Uterus (tissue), 2 donors: ENCODE data around the gene RASA3.

Experiments
- POLR2A ChIP-seq, 2 donors: fragments of 450-650 bp; IDR thresholded peaks; one replicate each; pipeline ENCODE4 v1.6.1; 2016; ENCODE audit warnings: antibody characterized with exemption in 2 of 2, mild to moderate bottlenecking in 1 of 2, moderate library complexity in 1 of 2
- TF ChIP-seq, protein P1 (sequence below), 4 experiments: fragments of 200-600 bp in 2 of 4; fragments of 450-650 bp in 2 of 4; sonication (generic) in 2 of 4; IDR thresholded peaks; one replicate each; pipeline ENCODE4 v1.5.1; 2016 to 2019; ENCODE audit warnings: antibody characterized with exemption in 4 of 4, mild to moderate bottlenecking in 2 of 4, moderate library complexity in 1 of 4

DNA sequence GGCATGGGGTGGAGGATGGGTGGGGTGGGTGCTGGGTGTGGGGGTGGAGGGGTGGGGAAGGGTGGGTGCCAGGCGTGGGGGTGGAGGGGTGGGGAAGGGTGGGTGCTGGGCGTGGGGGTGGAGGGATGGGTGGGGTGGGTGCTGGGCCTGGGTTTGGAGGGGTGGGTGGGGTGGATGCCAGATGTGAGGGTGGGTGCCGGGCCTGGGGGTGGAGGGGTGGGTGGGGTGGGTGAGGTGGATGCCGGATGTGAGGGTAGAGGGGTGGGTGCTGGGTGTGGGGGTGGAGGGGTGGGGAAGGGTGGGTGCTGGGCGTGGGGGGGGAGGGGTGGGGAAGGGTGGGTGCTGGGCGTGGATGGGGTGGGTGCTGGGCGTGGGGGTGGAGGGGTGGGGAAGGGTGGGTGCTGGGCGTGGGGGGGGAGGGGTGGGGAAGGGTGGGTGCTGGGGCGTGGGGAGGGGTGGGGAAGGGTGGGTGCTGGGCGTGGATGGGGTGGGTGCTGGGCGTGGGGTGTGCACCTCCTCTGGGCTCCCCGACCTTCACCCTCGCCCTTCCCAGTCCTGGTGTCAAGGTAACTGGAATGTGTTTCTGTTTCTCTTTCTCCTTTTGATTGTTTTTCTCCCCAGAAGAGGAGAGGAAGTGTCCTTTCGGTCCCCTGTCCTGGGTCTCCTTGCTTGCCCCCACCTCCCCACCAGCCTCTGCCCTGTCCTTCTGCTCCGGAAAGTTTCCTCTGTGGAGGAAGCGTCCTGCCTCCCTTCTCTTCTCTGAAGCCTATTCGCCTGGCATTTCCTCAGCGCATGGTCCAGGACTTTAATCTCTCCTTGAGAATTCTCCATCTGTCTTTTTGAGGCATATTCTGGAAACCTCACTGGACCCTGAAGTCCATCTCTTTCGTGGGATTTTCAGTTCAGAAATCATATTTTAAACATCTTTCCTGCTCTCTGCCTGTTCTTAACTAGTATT is 23.8 kb upstream of the RASA3 start:
- no peak for TF ChIP-seq POLR2A (IDR thresholded peaks at IDR 0.05)
- TF ChIP-seq, protein P1, sequence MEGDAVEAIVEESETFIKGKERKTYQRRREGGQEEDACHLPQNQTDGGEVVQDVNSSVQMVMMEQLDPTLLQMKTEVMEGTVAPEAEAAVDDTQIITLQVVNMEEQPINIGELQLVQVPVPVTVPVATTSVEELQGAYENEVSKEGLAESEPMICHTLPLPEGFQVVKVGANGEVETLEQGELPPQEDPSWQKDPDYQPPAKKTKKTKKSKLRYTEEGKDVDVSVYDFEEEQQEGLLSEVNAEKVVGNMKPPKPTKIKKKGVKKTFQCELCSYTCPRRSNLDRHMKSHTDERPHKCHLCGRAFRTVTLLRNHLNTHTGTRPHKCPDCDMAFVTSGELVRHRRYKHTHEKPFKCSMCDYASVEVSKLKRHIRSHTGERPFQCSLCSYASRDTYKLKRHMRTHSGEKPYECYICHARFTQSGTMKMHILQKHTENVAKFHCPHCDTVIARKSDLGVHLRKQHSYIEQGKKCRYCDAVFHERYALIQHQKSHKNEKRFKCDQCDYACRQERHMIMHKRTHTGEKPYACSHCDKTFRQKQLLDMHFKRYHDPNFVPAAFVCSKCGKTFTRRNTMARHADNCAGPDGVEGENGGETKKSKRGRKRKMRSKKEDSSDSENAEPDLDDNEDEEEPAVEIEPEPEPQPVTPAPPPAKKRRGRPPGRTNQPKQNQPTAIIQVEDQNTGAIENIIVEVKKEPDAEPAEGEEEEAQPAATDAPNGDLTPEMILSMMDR (IDR thresholded peaks at IDR 0.05) = no peak
